CD1c-positive myeloid dendritic cell (primary cell): ENCODE measurements around the gene APOM.

Experiments
- DNase-seq: peaks from one replicate; pipeline ENCODE4 v3.0.0-alpha.2; 2016; ENCODE audit errors: extremely low spot score

APOM gene

GRCh38 chr6:31655349-31656237 is at the start of gene APOM:
Gene APOM (plus strand): TSS chr6:31655894. CDS start chr6:31655967, 73 bp downstream.
- DNase-seq: no peak

- no peak for DNase-seq
Measured at GRCh38 chr6:31607317-31607716, 48.4 kb upstream of the APOM start.

- DNase-seq: no peak
Measured at GRCh38 chr6:31609519-31610406, 45.9 kb upstream of the APOM start.

GRCh38 chr6:31610968-31611367 is 44.7 kb upstream of the APOM start:
- no peak for DNase-seq

- peak; percentile 76 for DNase-seq
Measured at GRCh38 chr6:31614075-31614619, 41.5 kb upstream of the APOM start.

- DNase-seq: peak; percentile 78
Measured at GRCh38 chr6:31614684-31615578, 40.8 kb upstream of the APOM start, which contains the start of gene AIF1. Gene AIF1 (plus strand): TSS chr6:31615234. CDS start chr6:31615330, 96 bp downstream.

- DNase-seq: peak; percentile 34
Measured at GRCh38 chr6:31615748-31616147, 39.9 kb upstream of the APOM start.

DNA sequence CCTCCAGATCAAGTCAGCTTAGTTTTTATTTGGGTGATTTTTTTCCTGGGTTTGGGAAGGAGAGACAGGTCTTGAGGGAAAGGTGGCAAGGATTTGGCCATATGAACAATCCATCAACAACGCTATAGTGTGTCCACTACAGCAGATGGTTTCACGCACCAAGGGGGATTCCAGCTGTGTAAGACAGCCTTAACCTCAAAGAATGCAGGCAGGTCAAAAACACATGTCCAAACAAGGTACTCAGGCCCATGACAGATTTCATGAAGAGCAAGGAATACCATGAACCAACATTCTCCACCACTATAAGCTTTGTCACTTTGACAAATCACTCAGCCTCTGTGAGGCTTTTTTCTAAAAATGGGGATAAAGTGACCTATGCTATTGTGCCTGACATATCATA is 38.7 kb upstream of the APOM start:
- no peak for DNase-seq

GRCh38 chr6:31619805-31620585 is 35.7 kb upstream of the APOM start:
- DNase-seq: peak; percentile 99

DNA sequence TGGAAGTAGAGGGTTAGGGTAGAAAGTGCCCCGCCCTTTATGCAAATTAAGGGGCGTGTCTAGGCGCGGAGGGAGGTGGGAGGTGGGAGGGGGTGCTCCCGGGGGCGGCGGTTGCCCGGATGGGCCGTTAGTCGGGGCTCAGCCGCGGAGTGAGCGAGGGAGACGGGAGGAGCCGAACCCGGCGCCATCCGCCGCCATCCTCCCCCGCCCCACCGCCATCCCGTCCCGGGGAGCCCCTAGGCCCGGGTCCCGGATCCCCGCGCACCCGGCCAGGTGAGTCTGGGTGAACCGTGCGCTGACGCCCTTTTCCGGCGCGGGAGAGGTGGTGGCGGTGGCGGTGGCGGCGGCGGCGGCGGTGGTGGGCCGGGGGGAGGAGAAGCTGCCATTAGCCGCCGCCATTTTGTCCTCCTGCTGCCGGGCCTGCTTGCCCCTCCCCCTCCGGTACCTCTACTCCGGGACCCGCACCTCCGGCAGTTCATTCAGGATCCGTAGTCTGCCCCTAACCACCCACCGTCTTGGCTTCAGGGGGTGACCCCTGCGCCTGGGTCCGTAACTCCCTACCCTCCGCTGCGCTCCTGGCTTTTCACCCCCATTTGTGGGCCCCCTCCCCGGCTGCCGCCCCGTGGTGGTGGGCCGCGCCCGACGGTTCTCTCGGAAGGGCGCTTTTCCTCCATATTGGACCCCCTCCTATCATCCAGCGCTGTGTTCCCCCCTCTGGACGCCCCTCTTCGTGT is 34.9 kb upstream of the APOM start, which contains the start of gene PRRC2A:
Gene PRRC2A (plus strand): TSS at position 130 of the 734 bp plus-strand sequence. CDS start 2,075 bp downstream, outside the sequence.
- DNase-seq: no peak

DNA sequence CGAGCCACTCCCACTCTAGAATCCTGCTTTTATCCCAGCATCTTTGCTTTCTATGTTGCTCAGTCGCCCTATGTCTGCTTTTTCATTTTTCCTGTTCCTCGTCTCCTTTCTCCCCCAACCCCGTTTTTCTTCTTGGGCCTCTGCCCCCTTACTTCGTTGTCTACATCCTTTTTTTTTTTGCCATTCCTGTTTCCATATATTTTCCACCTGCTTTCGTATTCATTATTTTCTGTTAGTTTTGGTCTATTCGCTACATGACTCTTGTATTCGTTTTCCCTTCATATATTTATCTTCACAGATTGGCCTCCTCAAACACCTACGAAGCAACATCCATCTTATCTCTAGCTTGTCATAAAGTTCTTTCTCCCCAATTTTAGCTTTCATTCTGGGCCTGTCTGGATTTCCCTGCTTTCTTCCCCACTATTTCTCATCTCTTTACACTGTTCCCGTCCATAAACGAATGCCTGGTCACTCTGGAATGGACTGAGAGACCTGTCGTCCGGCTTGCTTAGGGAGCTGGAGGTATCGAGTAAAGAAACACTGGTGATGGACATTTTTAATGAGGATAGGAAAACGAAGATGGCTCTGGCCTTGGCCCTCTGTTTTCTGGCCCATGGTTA is 34.3 kb upstream of the APOM start:
- DNase-seq: no peak

- no peak for DNase-seq
Measured at GRCh38 chr6:31621991-31622390, 33.7 kb upstream of the APOM start.

GRCh38 chr6:31622684-31623091 is 33.0 kb upstream of the APOM start:
- DNase-seq: peak; percentile 53

DNA sequence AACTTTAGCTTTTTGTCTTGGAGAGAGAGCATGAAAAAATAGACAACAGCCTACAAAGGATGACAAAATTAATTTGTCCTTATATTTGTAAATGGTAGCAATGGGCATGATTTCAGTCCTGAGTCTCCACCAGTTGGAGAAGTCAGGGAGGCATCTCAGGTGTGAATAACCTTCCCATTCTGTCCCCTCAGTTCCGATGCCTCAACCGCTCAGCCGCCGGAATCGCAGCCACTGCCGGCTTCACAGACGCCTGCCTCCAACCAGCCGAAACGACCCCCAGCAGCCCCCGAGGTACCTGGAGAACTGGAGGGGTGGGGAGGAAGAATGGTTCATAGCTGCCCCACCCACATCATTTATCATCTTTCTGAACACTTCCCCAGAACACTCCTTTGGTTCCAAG is 31.6 kb upstream of the APOM start:
- no peak for DNase-seq

DNA sequence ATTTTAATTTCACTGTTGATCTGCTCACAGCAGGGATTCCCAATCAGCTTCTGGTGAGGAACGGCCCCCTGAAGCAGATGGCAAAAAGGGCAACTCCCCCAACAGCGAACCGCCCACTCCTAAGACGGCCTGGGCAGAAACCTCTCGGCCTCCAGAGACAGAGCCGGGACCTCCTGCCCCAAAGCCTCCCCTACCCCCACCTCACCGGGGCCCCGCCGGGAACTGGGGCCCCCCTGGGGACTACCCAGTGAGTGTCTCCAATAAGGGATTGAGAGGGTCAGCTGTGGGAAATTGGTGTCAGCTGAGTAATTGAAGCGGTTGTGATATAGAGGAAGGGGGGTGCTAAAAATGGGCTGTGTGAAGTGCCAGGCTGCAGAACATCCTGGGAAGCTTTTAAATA is 28.7 kb upstream of the APOM start:
- no peak for DNase-seq

DNA sequence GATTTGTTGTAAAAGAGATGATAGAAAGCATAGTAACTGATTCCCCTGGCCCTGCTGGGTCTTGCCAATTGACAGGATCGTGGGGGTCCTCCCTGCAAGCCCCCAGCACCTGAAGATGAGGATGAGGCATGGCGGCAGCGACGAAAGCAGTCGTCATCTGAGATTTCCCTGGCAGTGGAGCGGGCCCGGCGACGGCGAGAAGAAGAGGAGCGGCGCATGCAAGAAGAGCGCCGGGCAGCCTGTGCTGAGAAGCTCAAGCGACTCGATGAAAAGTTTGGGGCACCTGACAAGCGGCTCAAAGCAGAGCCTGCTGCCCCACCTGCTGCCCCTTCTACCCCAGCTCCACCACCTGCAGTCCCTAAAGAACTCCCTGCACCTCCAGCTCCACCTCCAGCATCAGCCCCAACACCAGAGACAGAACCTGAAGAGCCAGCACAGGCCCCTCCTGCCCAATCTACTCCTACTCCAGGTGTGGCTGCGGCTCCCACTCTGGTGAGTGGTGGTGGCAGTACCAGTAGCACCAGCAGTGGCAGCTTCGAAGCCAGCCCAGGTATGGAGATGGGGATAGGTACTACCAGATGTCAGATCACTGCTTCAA is 27.9 kb upstream of the APOM start:
- no peak for DNase-seq

DNA sequence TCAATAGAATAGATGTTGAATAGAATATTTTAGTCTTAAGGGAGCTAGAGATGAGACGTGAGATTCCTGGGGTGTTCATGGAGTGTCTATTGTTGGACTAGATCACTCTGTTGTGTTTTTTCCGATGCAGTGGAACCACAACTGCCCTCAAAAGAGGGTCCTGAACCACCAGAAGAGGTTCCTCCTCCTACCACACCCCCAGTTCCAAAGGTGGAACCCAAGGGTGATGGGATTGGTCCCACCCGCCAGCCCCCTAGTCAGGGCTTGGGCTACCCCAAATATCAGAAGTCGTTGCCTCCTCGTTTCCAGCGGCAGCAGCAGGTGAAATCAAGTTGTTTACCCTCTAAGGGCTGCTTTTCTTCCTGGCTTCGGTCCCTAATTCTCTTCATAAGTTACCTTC is 26.7 kb upstream of the APOM start:
- no peak for DNase-seq

- no peak for DNase-seq
Measured at GRCh38 chr6:31630177-31630934, 25.3 kb upstream of the APOM start.
